ENCODE data around the gene RBM38.

- no peak for TF ChIP-seq CTCF (IDR thresholded peaks at IDR 0.05)
- no peak for TF ChIP-seq EP300 (IDR thresholded peaks at IDR 0.05)
- no peak for TF ChIP-seq POLR2A (IDR thresholded peaks at IDR 0.05; ENCODE audit: low read length)
- TF ChIP-seq HEYL (CRISPR knock-in tag; IDR thresholded peaks at IDR 0.05) = no peak
- TF ChIP-seq KDM1A (IDR thresholded peaks at IDR 0.05; ENCODE audit: low read depth) = no peak
- TF ChIP-seq SMC3 (IDR thresholded peaks at IDR 0.05) = no peak
- no peak for TF ChIP-seq RFX5 (IDR thresholded peaks at IDR 0.05)
- TF ChIP-seq NFE2L2 (conservative IDR thresholded peaks at IDR 0.05; ENCODE audit: low read length) = no peak
- TF ChIP-seq PHF8 (IDR thresholded peaks at IDR 0.05; ENCODE audit: borderline replicate concordance, low read depth) = no peak
- TF ChIP-seq JUNB (IDR thresholded peaks at IDR 0.05) = no peak
- no peak for TF ChIP-seq MAX (IDR thresholded peaks at IDR 0.05)
Observed at GRCh38 chr20:57440678-57441509, 49.7 kb downstream of the RBM38 start.
